Measurements from ENCODE around the gene EFCAB6. TPM values are rescaled to one million over a fixed set of nuclear protein-coding genes. Genes with fewer than 3 reads are reported as not detected.
A peak's percentile ranks its signal among the peaks of the same experiment; 100 is the strongest.

EFCAB6 gene
- total and polyA plus RNA-seq, 2 of the 13 experiments (the other 11 are each of a cell fraction or from before 2014, with no cell fraction given), result not detected

DNA sequence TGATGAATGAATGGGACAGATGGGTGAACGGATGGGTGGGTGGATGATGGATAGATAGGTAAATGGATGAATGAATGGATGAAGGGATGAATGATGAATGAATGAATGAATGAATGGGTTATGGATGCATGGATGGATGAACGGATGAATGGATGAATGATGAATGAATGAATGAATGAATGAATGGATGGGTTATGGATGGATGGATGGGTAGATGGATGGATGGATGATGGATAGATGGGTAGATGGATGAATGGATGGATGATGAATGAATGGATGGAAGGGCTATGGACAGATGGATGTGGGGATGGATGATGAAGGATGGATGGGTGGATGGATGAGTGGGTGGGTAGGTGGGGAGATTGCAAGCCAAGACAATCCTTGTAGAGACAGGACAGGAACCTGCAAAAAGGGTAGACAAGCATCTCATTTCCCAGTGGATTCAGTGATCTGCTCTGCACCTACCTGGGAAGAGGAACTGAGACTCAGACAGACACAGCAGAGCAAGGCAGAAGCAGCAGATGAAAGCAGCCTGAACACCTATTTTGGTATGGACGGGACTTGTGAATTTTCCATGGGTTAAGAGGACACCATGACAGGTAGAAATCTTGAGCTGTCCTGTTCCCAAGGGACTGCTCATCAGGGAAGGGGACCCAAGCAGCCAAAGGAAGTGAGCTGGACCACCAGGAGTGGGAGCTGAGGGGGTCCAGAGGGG, 68.0 kb downstream of the EFCAB6 start (continued):
- TF ChIP-seq HNRNPH1 (optimal IDR thresholded peaks at IDR 0.05; ENCODE audit: low read depth, low read length), result no peak

DNA sequence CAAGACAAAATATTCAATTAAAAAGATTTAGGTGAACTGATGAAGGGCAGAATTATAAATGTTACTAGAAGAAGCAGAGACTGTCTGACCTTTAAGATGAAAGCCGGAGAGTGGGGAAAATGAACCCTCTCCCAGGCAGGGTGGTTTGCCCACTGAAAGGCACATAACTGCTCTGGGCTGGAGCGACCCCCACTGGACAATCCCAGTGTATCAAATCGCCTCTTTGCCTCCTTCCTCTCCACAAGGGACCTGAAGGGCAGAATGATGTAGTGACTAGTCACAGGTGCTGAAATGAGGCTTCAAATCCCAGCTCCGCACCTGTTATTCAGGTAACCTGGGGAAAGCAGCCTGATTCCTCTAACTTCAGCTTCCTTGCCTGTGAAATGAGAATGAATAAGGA, 69.0 kb downstream of the EFCAB6 start:
- H3K9me3 ChIP-seq (ENCODE audit: low read length), result 0 out of 2 replicates have a peak, but pooled peaks cover 1% of the 10 kb centered on the region
- no peaks in the 10 kb centered on the region for H3K4me1 ChIP-seq (ENCODE audit: insufficient read depth, low read length)
- intact Hi-C loops (cut with micrococcal nuclease; ENCODE audit: unreplicated experiment) (no loop called here), in situ Hi-C loops (cut with HindIII; ENCODE audit: extremely low pct_ligation_motif_present, low pct_unique_long_range_greater_than_20kb) (no loop called here)
- H3K36me3 ChIP-seq (replicated peaks in 1 of 2; ENCODE audit: control insufficient read depth in 1 of 2, insufficient read depth in 2 of 2, low read length in 2 of 2), result no peaks in the 10 kb centered on the region
- H3K79me2 ChIP-seq (ENCODE audit: insufficient read depth, low read length), result no peaks in the 10 kb centered on the region
- CTCF ChIA-PET (ENCODE audit: low intra/inter-chr PET ratio, low total read pairs), result no interaction called here
- no peaks in the 10 kb centered on the region for H4K20me1 ChIP-seq (ENCODE audit: insufficient read depth, low read length)
- no peak for FAIRE-seq
- H2AFZ ChIP-seq (ENCODE audit: low read length), result no peak overlapping the region
- ATAC-seq, result no peak
- H3K9ac ChIP-seq (ENCODE audit: insufficient read depth, low read depth, low read length), result no peak overlapping the region
- DNase-seq (ENCODE audit: low spot score), result no peak
- no TSS peak for BruUV-seq (replicated peaks)
- no peak overlapping the region for H3K27ac ChIP-seq (ENCODE audit: extremely low read length, insufficient read depth, low read length)
- no peak overlapping the region for H3K4me2 ChIP-seq (ENCODE audit: low read depth, low read length)
- POLR2A ChIA-PET, result no interaction called here
- peaks cover 3 to 68% of the 10 kb centered on the region in 2 experiments; a peak in 3 of 5 replicates for H3K27me3 ChIP-seq (ENCODE audit: control insufficient read depth in 1 of 2, insufficient read depth in 2 of 2, low read length in 2 of 2)
- WGBS (ENCODE audit: low lambda C conversion rate), result 9% methylated on average over 4 of the region's 4 CpGs
- no peak overlapping the region for H3K4me3 ChIP-seq (replicated peaks in 1 of 3; ENCODE audit: insufficient read depth in 1 of 3, low read depth in 2 of 3, low read length in 3 of 3)
- TF ChIP-seq NCOR1 (IDR thresholded peaks at IDR 0.05; ENCODE audit: borderline replicate concordance, low read length), result no peak
- TF ChIP-seq, protein P1, sequence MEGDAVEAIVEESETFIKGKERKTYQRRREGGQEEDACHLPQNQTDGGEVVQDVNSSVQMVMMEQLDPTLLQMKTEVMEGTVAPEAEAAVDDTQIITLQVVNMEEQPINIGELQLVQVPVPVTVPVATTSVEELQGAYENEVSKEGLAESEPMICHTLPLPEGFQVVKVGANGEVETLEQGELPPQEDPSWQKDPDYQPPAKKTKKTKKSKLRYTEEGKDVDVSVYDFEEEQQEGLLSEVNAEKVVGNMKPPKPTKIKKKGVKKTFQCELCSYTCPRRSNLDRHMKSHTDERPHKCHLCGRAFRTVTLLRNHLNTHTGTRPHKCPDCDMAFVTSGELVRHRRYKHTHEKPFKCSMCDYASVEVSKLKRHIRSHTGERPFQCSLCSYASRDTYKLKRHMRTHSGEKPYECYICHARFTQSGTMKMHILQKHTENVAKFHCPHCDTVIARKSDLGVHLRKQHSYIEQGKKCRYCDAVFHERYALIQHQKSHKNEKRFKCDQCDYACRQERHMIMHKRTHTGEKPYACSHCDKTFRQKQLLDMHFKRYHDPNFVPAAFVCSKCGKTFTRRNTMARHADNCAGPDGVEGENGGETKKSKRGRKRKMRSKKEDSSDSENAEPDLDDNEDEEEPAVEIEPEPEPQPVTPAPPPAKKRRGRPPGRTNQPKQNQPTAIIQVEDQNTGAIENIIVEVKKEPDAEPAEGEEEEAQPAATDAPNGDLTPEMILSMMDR (CRISPR knock-in tag; IDR thresholded peaks at IDR 0.05), result 0 out of 2 replicates have a peak, but pooled peaks have one; percentile 24

All from HepG2 (cell line).